IMR-90 (cell line): Measurements from ENCODE around the gene LGI2. TPM values are rescaled to one million over a fixed set of nuclear protein-coding genes. Genes with fewer than 3 reads are reported as not detected.

Experiments
- ATAC-seq: fragments of 200-7000 bp; cut with Tn5 transposase; 2 replicates; pipeline ENCODE4 v1.9.1; 2020; ENCODE audit warnings: low read depth, mild to moderate bottlenecking, moderate library complexity
- BruUV-seq: library from RNA; stranded (reverse); fragments of 400-500 nt; replicated peaks from 2 replicates; lab custom pipeline; 2021; lab: Mats Ljungman, UMichigan
- CTCF ChIA-PET: fragments of 300-600 bp; formaldehyde crosslinking; extraction: SDS; loops from one replicate; lab custom pipeline; 2021; ENCODE audit warnings: antibody characterized with exemption; lab: Yijun Ruan, JAX
- POLR2A ChIA-PET: fragments of 300-600 bp; sonication (Branson Sonifier 250); formaldehyde crosslinking; loops from one replicate; lab custom pipeline; 2022; ENCODE audit warnings: antibody characterized with exemption; ENCODE audit not compliant: unreplicated experiment; lab: Charles Lee
- DNase-seq: peaks from one replicate; pipeline ENCODE4 v3.0.0; 2013
- H2AFZ ChIP-seq: replicated peaks from 2 replicates; pipeline ENCODE3; 2013; ENCODE audit warnings: low read length, mild to moderate bottlenecking; ENCODE audit not compliant: poor library complexity
- H2AK5ac ChIP-seq: 2 replicates; pipeline ENCODE4 v1.6.1; 2013; ENCODE audit warnings: low read depth, low read length, inconsistent platforms
- H2AK9ac ChIP-seq: replicated peaks from 2 replicates; pipeline ENCODE3; 2013; ENCODE audit warnings: mild to moderate bottlenecking, low read depth, low read length, moderate library complexity; ENCODE audit not compliant: poor library complexity
- H2BK120ac ChIP-seq: 2 replicates; pipeline ENCODE4 v1.6.1; 2013; ENCODE audit warnings: low read depth, low read length, inconsistent platforms
- H2BK15ac ChIP-seq: 3 replicates; pipeline ENCODE4 v1.6.1; 2013; ENCODE audit warnings: low read depth, low read length, inconsistent platforms
- H2BK20ac ChIP-seq: 2 replicates; pipeline ENCODE4 v1.6.1; 2013; ENCODE audit warnings: low read depth, mild to moderate bottlenecking, inconsistent platforms, low read length, moderate library complexity
- H2BK5ac ChIP-seq: 2 replicates; pipeline ENCODE4 v1.6.1; 2013; ENCODE audit warnings: mild to moderate bottlenecking, low read depth, low read length, inconsistent platforms; ENCODE audit not compliant: poor library complexity, severe bottlenecking
- H3K14ac ChIP-seq: replicated peaks from 2 replicates; pipeline ENCODE4 v1.6.1; 2013; ENCODE audit warnings: low read depth, low read length, inconsistent platforms
- H3K18ac ChIP-seq: 2 replicates; pipeline ENCODE4 v1.6.1; 2013; ENCODE audit warnings: low read depth, low read length, control low read depth
- H3K23ac ChIP-seq: 2 replicates; pipeline ENCODE4 v1.6.1; 2013; ENCODE audit warnings: low read depth, low read length, inconsistent platforms
- H3K27ac ChIP-seq: 2 replicates; pipeline ENCODE4 v1.5.1; 2013; ENCODE audit warnings: mild to moderate bottlenecking, control low read depth, low read length; ENCODE audit not compliant: insufficient read depth
- H3K27me3 ChIP-seq: 2 replicates; pipeline ENCODE4 v1.6.1; 2013; ENCODE audit warnings: low read length; ENCODE audit not compliant: control insufficient read depth, insufficient read depth
- H3K36me3 ChIP-seq: 2 replicates; pipeline ENCODE4 v1.6.1; 2013; ENCODE audit warnings: low read length, mixed read lengths; ENCODE audit not compliant: control insufficient read depth, insufficient read depth
- H3K4ac ChIP-seq: 2 replicates; pipeline ENCODE4 v1.6.1; 2013; ENCODE audit warnings: low read depth, low read length, inconsistent platforms
- H3K4me1 ChIP-seq: 2 replicates; pipeline ENCODE4 v1.6.1; 2013; ENCODE audit warnings: low read length, mixed read lengths; ENCODE audit not compliant: control insufficient read depth, insufficient read depth
- H3K4me2 ChIP-seq: 2 replicates; pipeline ENCODE4 v1.6.1; 2013; ENCODE audit warnings: low read depth, mild to moderate bottlenecking, control low read depth, low read length, moderate library complexity
- H3K4me3 ChIP-seq: 2 replicates; pipeline ENCODE4 v1.5.1; 2013; ENCODE audit warnings: low read depth, mild to moderate bottlenecking, control low read depth, low read length, moderate library complexity; ENCODE audit not compliant: insufficient read depth
- H3K56ac ChIP-seq: 2 replicates; pipeline ENCODE4 v1.6.1; 2013; ENCODE audit warnings: low read length, inconsistent platforms; ENCODE audit not compliant: insufficient read depth; ENCODE audit errors: extremely low read depth
- H3K79me1 ChIP-seq, 2 experiments: 2 replicates each; pipeline ENCODE4 v1.6.1; 2013; ENCODE audit warnings: low read length in 2 of 2, inconsistent platforms in 1 of 2, low read depth in 1 of 2
- H3K9ac ChIP-seq: 2 replicates; pipeline ENCODE4 v1.6.1; 2013; ENCODE audit warnings: low read depth, low read length, control low read depth
- H3K9me1 ChIP-seq: 2 replicates; pipeline ENCODE4 v1.6.1; 2013; ENCODE audit warnings: low read length, inconsistent platforms; ENCODE audit not compliant: insufficient read depth
- H3K9me3 ChIP-seq: 2 replicates; pipeline ENCODE4 v1.6.1; 2013; ENCODE audit warnings: low read length; ENCODE audit not compliant: control insufficient read depth, insufficient read depth
- H4K20me1 ChIP-seq: 2 replicates; pipeline ENCODE4 v1.6.1; 2013; ENCODE audit warnings: low read length, inconsistent platforms; ENCODE audit not compliant: insufficient read depth
- H4K5ac ChIP-seq: 2 replicates; pipeline ENCODE4 v1.6.1; 2013; ENCODE audit warnings: mild to moderate bottlenecking, low read depth, low read length, control low read depth
- H4K8ac ChIP-seq, 2 experiments: 2 replicates each; pipeline ENCODE4 v1.6.1; 2013; ENCODE audit warnings: low read depth in 2 of 2, low read length in 2 of 2, control low read depth in 1 of 2, inconsistent platforms in 1 of 2
- H4K91ac ChIP-seq: 2 replicates; pipeline ENCODE4 v1.6.1; 2013; ENCODE audit warnings: low read depth, low read length, inconsistent platforms; ENCODE audit not compliant: insufficient read depth
- BHLHE40 ChIP-seq: fragments of 150-350 bp; IDR thresholded peaks from 2 replicates; pipeline ENCODE4 v1.6.1; 2016; ENCODE audit warnings: mild to moderate bottlenecking, low read depth, low read length
- CTCF ChIP-seq: conservative IDR thresholded peaks from 2 replicates; pipeline ENCODE4 v1.5.1; 2012; ENCODE audit warnings: mild to moderate bottlenecking, low read depth, low read length, improper control_type of control experiment
- FOS ChIP-seq: fragments of 150-350 bp; IDR thresholded peaks from 2 replicates; pipeline ENCODE4 v1.6.1; 2016; ENCODE audit warnings: low read depth, low read length
- MAZ ChIP-seq: IDR thresholded peaks from 2 replicates; pipeline ENCODE4 v1.6.1; 2012; ENCODE audit warnings: low read depth, mild to moderate bottlenecking, low read length, improper control_type of control experiment, moderate library complexity, borderline replicate concordance
- NFE2L2 ChIP-seq: fragments of 150-350 bp; IDR thresholded peaks from 2 replicates; pipeline ENCODE4 v1.6.1; 2016; ENCODE audit warnings: low read depth, mild to moderate bottlenecking, low read length
- POLR2A ChIP-seq: IDR thresholded peaks from 2 replicates; pipeline ENCODE4 v1.6.1; 2012; ENCODE audit warnings: mild to moderate bottlenecking, low read depth, low read length
- RCOR1 ChIP-seq: IDR thresholded peaks from 2 replicates; pipeline ENCODE4 v1.6.1; 2012; ENCODE audit warnings: mild to moderate bottlenecking, low read length, improper control_type of control experiment; ENCODE audit not compliant: insufficient replicate concordance
- RFX5 ChIP-seq: IDR thresholded peaks from 2 replicates; pipeline ENCODE4 v1.8.0; 2012; ENCODE audit warnings: low read depth, mild to moderate bottlenecking, low read length, moderate library complexity
- SMC3 ChIP-seq: fragments of 150-350 bp; IDR thresholded peaks from 2 replicates; pipeline ENCODE4 v1.6.1; 2016; ENCODE audit warnings: low read depth, mild to moderate bottlenecking, antibody characterized with exemption, low read length, moderate library complexity
- WGBS, 2 experiments: methylation state at CpG; one replicate each; pipeline versions ENCODE4 v1.1.5 to v1.1.7; 2013; ENCODE audit warnings: missing lambda C conversion rate in 2 of 2; ENCODE audit not compliant: insufficient read length in 1 of 2; ENCODE audit errors: extremely low coverage in 2 of 2; 5-methylcytosine and 5-hydroxymethylcytosine counted together
- dilution Hi-C: fragments of 300-500 bp; cut with HindIII; formaldehyde crosslinking; loops from one replicate; pipeline ENCODE4 v1.14.3; 2018; ENCODE audit warnings: low sequenced_read_pairs; ENCODE audit not compliant: unreplicated experiment
- in situ Hi-C: fragments of 300-500 bp; cut with MboI; formaldehyde crosslinking; loops from 3 replicates; pipeline ENCODE4 v1.14.3; 2019; ENCODE audit warnings: low sequenced_read_pairs, inconsistent platforms, mixed read lengths
- intact Hi-C: fragments of 100-400 bp; cut with micrococcal nuclease; formaldehyde crosslinking; loops from 2 replicates; pipeline ENCODE4 v1.10.0; 2022
- polyA plus RNA-seq, 3 experiments: library from polyadenylated mRNA; depleted of rRNA; stranded (reverse); fragments of >200 nt; gene quantifications; 2 replicates each; pipeline ENCODE4 v1.2.3, GENCODE V29; 2012; ENCODE audit warnings: low replicate concordance in 1 of 3
- total RNA-seq: library from RNA; depleted of rRNA; stranded (reverse); fragments of >200 nt; gene quantifications from 2 replicates; pipeline ENCODE4 v1.2.3, GENCODE V29; 2012
- TF ChIP-seq, protein P1 (sequence below): fragments of 150-350 bp; IDR thresholded peaks from 2 replicates; pipeline ENCODE4 v1.6.1; 2017; ENCODE audit warnings: mild to moderate bottlenecking, antibody characterized with exemption, low read length, low read depth
- TF ChIP-seq, protein P2 (sequence below): fragments of 150-350 bp; IDR thresholded peaks from 2 replicates; pipeline ENCODE4 v1.6.1; 2016; ENCODE audit warnings: low read depth, mild to moderate bottlenecking, low read length, moderate library complexity, borderline replicate concordance

Gene LGI2
- total and polyA plus RNA-seq, 2 of the 4 experiments (the other 2 are of a cell fraction), result not detected

DNA sequence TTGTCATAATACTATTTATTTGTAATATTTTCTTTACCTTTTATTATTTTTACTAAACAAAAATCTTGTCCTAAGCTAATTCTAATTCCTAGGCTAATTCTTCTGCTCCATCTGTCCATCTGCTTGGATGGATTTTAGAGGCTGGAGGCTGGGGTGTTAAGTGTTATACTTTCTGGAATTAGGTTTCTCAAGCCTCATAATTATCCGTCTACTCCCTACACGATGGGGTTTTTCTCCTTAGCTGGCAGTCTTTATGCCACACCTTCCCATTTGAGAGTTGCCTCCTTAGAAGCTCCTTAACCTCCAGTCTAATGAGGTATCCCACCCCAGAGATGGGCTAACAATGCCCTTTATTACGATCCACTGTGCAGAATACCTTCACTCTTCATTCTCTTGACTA, 37.6 kb upstream of the LGI2 start:
- H3K9me1 ChIP-seq, result no peaks in the 10 kb centered on the region
- H3K56ac ChIP-seq, result no peak overlapping the region
- no peak overlapping the region for H3K14ac ChIP-seq
- ChIA-PET POLR2A (no interaction called here), CTCF (interaction anchor here (1.8 kb wide), 1 partner anchor 88 kb away, joined by 5 read pairs; no protein-coding TSS in a partner anchor)
- no peaks in the 10 kb centered on the region for H3K79me1 ChIP-seq
- no peak overlapping the region for H4K91ac ChIP-seq
- H2AK9ac ChIP-seq, result no peak overlapping the region
- H3K4me3 ChIP-seq, result no peak overlapping the region
- no peaks in the 10 kb centered on the region for H3K4me1 ChIP-seq
- H4K20me1 ChIP-seq, result no peaks in the 10 kb centered on the region
- DNase-seq (no peak), ATAC-seq (no peak)
- TF ChIP-seq FOS (no peak), MAZ (no peak), SMC3 (no peak), BHLHE40 (no peak), RFX5 (no peak), NFE2L2 (no peak), RCOR1 (no peak), POLR2A (no peak), CTCF (no peak)
- TF ChIP-seq, protein P1, sequence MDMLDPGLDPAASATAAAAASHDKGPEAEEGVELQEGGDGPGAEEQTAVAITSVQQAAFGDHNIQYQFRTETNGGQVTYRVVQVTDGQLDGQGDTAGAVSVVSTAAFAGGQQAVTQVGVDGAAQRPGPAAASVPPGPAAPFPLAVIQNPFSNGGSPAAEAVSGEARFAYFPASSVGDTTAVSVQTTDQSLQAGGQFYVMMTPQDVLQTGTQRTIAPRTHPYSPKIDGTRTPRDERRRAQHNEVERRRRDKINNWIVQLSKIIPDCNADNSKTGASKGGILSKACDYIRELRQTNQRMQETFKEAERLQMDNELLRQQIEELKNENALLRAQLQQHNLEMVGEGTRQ, result no peak
- TF ChIP-seq, protein P2, sequence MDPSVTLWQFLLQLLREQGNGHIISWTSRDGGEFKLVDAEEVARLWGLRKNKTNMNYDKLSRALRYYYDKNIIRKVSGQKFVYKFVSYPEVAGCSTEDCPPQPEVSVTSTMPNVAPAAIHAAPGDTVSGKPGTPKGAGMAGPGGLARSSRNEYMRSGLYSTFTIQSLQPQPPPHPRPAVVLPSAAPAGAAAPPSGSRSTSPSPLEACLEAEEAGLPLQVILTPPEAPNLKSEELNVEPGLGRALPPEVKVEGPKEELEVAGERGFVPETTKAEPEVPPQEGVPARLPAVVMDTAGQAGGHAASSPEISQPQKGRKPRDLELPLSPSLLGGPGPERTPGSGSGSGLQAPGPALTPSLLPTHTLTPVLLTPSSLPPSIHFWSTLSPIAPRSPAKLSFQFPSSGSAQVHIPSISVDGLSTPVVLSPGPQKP, result no peak
- no peak overlapping the region for H2BK20ac ChIP-seq
- H3K18ac ChIP-seq, result no peak overlapping the region
- BruUV-seq, result no TSS peak
- in situ Hi-C loops, result no loop called here
- intact Hi-C loops, result no loop called here
- no peak overlapping the region for H4K8ac ChIP-seq
- H3K27me3 ChIP-seq, result peaks cover 5% of the 10 kb centered on the region
- no peak overlapping the region for H2BK120ac ChIP-seq
- no peak overlapping the region for H3K4me2 ChIP-seq
- no peak overlapping the region for H2AK5ac ChIP-seq
- no peaks in the 10 kb centered on the region for H3K36me3 ChIP-seq
- no peak overlapping the region for H3K4ac ChIP-seq
- H4K5ac ChIP-seq, result no peak overlapping the region
- no peak overlapping the region for H2BK5ac ChIP-seq
- H3K23ac ChIP-seq, result no peak overlapping the region
- H2AFZ ChIP-seq, result no peak overlapping the region
- dilution Hi-C loops, result no loop called here
- no peak overlapping the region for H3K27ac ChIP-seq
- H3K9me3 ChIP-seq, result no peaks in the 10 kb centered on the region
- no peak overlapping the region for H3K9ac ChIP-seq
- no CpG with 5 or more reads among the region's 3 CpGs for whole genome bisulfite sequencing, 2 experiments
- H2BK15ac ChIP-seq, result no peak overlapping the region
